HCT116 (cell line): ENCODE measurements around the gene FOXN3. TPM values are rescaled to one million over a fixed set of nuclear protein-coding genes. Genes with fewer than 3 reads are reported as not detected.

Experiments used
- ATAC-seq: fragments of 200-7000 bp; cut with Tn5 transposase; 2 replicates; pipeline ENCODE4 v1.9.1; 2020; ENCODE audit warnings: mild to moderate bottlenecking, moderate library complexity
- BruUV-seq: library from RNA; stranded (reverse); fragments of 400-500 nt; replicated peaks from 2 replicates; lab custom pipeline; 2021; lab: Mats Ljungman, UMichigan
- CTCF ChIA-PET: fragments of 300-600 bp; sonication (Branson Sonifier 250); formaldehyde crosslinking; loops from one replicate; lab custom pipeline; 2021; ENCODE audit warnings: antibody characterized with exemption; lab: Charles Lee
- POLR2A ChIA-PET: fragments of 300-600, 350-600 bp; sonication (Branson Sonifier 250); formaldehyde crosslinking; loops from one replicate; lab custom pipeline; 2021; ENCODE audit warnings: antibody characterized with exemption; lab: Charles Lee
- RAD21 ChIA-PET, 2 experiments: fragments of 300-600 bp; sonication (Branson Sonifier 250); formaldehyde crosslinking; loops; one replicate each; lab custom pipeline; 2023; ENCODE audit warnings: low total read pairs in 2 of 2; ENCODE audit not compliant: uncharacterized antibody in 2 of 2, unreplicated experiment in 2 of 2, low non-redundant PET in 1 of 2; lab: Charles Lee
- DNase-seq: peaks from one replicate; pipeline ENCODE4 v3.0.0-alpha.2; 2010; ENCODE audit warnings: low read depth, low spot score
- H2AFZ ChIP-seq: fragments of 200-600 bp; shearing (Covaris generic), sonication (generic); 2 replicates; pipeline ENCODE4 v1.6.1; 2017; ENCODE audit warnings: low read depth, mixed run types, mixed read lengths, antibody characterized with exemption, low read length; ENCODE audit not compliant: poor library complexity, severe bottlenecking
- H3K27ac ChIP-seq: 2 replicates; pipeline ENCODE4 v1.5.1; 2012; ENCODE audit warnings: low read depth, low read length
- H3K27me3 ChIP-seq: fragments of 200-600 bp; sonication (generic); 2 replicates; pipeline ENCODE4 v1.6.1; 2016; ENCODE audit warnings: mixed run types, low read length, mixed read lengths; ENCODE audit not compliant: insufficient read depth
- H3K36me3 ChIP-seq, 2 experiments: fragments of 200-500 bp in 1 of 2; fragments of 200-600 bp in 1 of 2; sonication (Bioruptor generic) in 1 of 2; sonication (generic) in 1 of 2; 2 replicates each; pipeline versions ENCODE4 v1.5.1 to v1.6.1; 2014 to 2016; ENCODE audit warnings: low read length in 2 of 2, inconsistent platforms in 1 of 2, mixed read lengths in 1 of 2, mixed run types in 1 of 2; ENCODE audit not compliant: insufficient read depth in 2 of 2, control insufficient read depth in 1 of 2
- H3K4me1 ChIP-seq, 2 experiments: fragments of 200-600 bp in 1 of 2; sonication (generic) in 1 of 2; 2 replicates each; pipeline versions ENCODE4 v1.5.1 to v1.6.1; 2012 to 2017; ENCODE audit warnings: low read length in 2 of 2, inconsistent platforms in 1 of 2, mild to moderate bottlenecking in 1 of 2, mixed read lengths in 1 of 2, mixed run types in 1 of 2, moderate library complexity in 1 of 2; ENCODE audit not compliant: insufficient read depth in 2 of 2, control insufficient read depth in 1 of 2
- H3K4me2 ChIP-seq: fragments of 200-600 bp; sonication (generic); 2 replicates; pipeline ENCODE4 v1.6.1; 2017; ENCODE audit warnings: mixed run types, low read length, mixed read lengths
- H3K4me3 ChIP-seq, 2 experiments: fragments of 200-600 bp in 1 of 2; sonication (generic) in 1 of 2; replicated peaks in 1 of 2; 2 replicates each; pipeline ENCODE4 v1.5.1; 2011 to 2016; ENCODE audit warnings: low read length in 2 of 2, control low read depth in 1 of 2, low read depth in 1 of 2, mild to moderate bottlenecking in 1 of 2, mixed read lengths in 1 of 2, mixed run types in 1 of 2
- H3K79me2 ChIP-seq: fragments of 200-600 bp; sonication (generic); 2 replicates; pipeline ENCODE4 v1.6.1; 2017; ENCODE audit warnings: mild to moderate bottlenecking, mixed run types, low read length, moderate library complexity, mixed read lengths; ENCODE audit not compliant: insufficient read depth
- H3K9ac ChIP-seq: fragments of 200-600 bp; sonication (generic); 2 replicates; pipeline ENCODE4 v1.6.1; 2016; ENCODE audit warnings: low read length, mixed read lengths
- H3K9me2 ChIP-seq: fragments of 200-600 bp; sonication (generic), shearing (Covaris generic); 2 replicates; pipeline ENCODE4 v1.6.1; 2017; ENCODE audit warnings: mixed run types, mild to moderate bottlenecking, moderate library complexity; ENCODE audit not compliant: insufficient read depth
- H3K9me3 ChIP-seq, 2 experiments: fragments of 200-500 bp in 1 of 2; fragments of 200-600 bp in 1 of 2; sonication (Bioruptor generic) in 1 of 2; sonication (generic) in 1 of 2; 2 replicates each; pipeline ENCODE4 v1.6.1; 2014 to 2017; ENCODE audit warnings: low read length in 2 of 2, mixed read lengths in 2 of 2, inconsistent platforms in 1 of 2, low read depth in 1 of 2, mild to moderate bottlenecking in 1 of 2, mixed run types in 1 of 2, moderate library complexity in 1 of 2; ENCODE audit not compliant: control insufficient read depth in 1 of 2, insufficient read depth in 1 of 2
- H4K20me1 ChIP-seq: fragments of 200-600 bp; sonication (generic), shearing (Covaris generic); 2 replicates; pipeline ENCODE4 v1.6.1; 2017; ENCODE audit warnings: mixed run types, mild to moderate bottlenecking, moderate library complexity; ENCODE audit not compliant: insufficient read depth
- CBX3 ChIP-seq: IDR thresholded peaks from 2 replicates; pipeline ENCODE4 v1.6.1; 2012; ENCODE audit warnings: low read depth
- CEBPB ChIP-seq: IDR thresholded peaks from 2 replicates; pipeline ENCODE4 v1.6.1; 2012; ENCODE audit warnings: low read depth
- EGR1 ChIP-seq: IDR thresholded peaks from 2 replicates; pipeline ENCODE4 v1.6.1; 2012; ENCODE audit warnings: low read depth
- ELF1 ChIP-seq: IDR thresholded peaks from 2 replicates; pipeline ENCODE4 v1.6.1; 2012; ENCODE audit warnings: low read depth, borderline replicate concordance
- EZH2 ChIP-seq: fragments of 200-600 bp; sonication (generic); IDR thresholded peaks from 2 replicates; pipeline ENCODE4 v1.6.1; 2017; ENCODE audit warnings: antibody characterized with exemption, mixed run types
- EZH2phosphoT487 ChIP-seq: fragments of 200-600 bp; IDR thresholded peaks from 2 replicates; pipeline ENCODE4 v1.6.1; 2018; ENCODE audit warnings: antibody characterized with exemption, borderline replicate concordance
- JUND ChIP-seq: IDR thresholded peaks from 2 replicates; pipeline ENCODE4 v1.6.1; 2012
- POLR2AphosphoS5 ChIP-seq: IDR thresholded peaks from 2 replicates; pipeline ENCODE4 v1.6.1; 2011; ENCODE audit warnings: mild to moderate bottlenecking, low read depth, low read length, moderate library complexity
- RAD21 ChIP-seq: IDR thresholded peaks from 2 replicates; pipeline ENCODE4 v1.6.1; 2012; ENCODE audit warnings: low read depth, mild to moderate bottlenecking
- REST ChIP-seq: IDR thresholded peaks from 2 replicates; pipeline ENCODE4 v1.6.1; 2012; ENCODE audit warnings: low read depth
- SIN3A ChIP-seq: IDR thresholded peaks from 2 replicates; pipeline ENCODE4 v1.6.1; 2012; ENCODE audit warnings: low read depth
- SP1 ChIP-seq: IDR thresholded peaks from 2 replicates; pipeline ENCODE4 v1.6.1; 2012; ENCODE audit warnings: low read depth
- SRF ChIP-seq: IDR thresholded peaks from 2 replicates; pipeline ENCODE4 v1.6.1; 2012; ENCODE audit warnings: low read depth
- TCF7L2 ChIP-seq: IDR thresholded peaks from 2 replicates; pipeline ENCODE4 v1.7.0; 2011; ENCODE audit warnings: borderline replicate concordance, inconsistent platforms; ENCODE audit not compliant: insufficient read depth, insufficient read length; ENCODE audit errors: extremely low read depth
- YY1 ChIP-seq: IDR thresholded peaks from 2 replicates; pipeline ENCODE4 v1.6.1; 2011; ENCODE audit warnings: low read length, low read depth, moderate library complexity, mild to moderate bottlenecking; ENCODE audit not compliant: insufficient replicate concordance; ENCODE audit errors: extremely low read depth
- ZBTB33 ChIP-seq: IDR thresholded peaks from 2 replicates; pipeline ENCODE4 v1.6.1; 2011; ENCODE audit warnings: mild to moderate bottlenecking, low read length, moderate library complexity; ENCODE audit not compliant: insufficient replicate concordance; ENCODE audit errors: extremely low read depth
- ZFX ChIP-seq: fragments of 450-650 bp; IDR thresholded peaks from 2 replicates; pipeline ENCODE4 v1.6.1; 2017
- ZNF274 ChIP-seq: fragments of 200-500 bp; sonication (Bioruptor generic); IDR thresholded peaks from 2 replicates; pipeline ENCODE4 v1.6.1; 2014; ENCODE audit warnings: mild to moderate bottlenecking, low read depth, low read length, inconsistent platforms
- intact Hi-C: fragments of 100-400 bp; cut with micrococcal nuclease; formaldehyde crosslinking; loops from 2 replicates; pipeline ENCODE4 v1.10.0; 2022
- total RNA-seq: library from RNA; stranded (reverse); gene quantifications from one replicate; pipeline ENCODE4 v1.2.1, GENCODE V29; 2021; ENCODE audit not compliant: unreplicated experiment
- TF ChIP-seq, protein P1 (sequence below), 3 experiments: fragments of 200-600 bp in 1 of 3; sonication (generic) in 1 of 3; IDR thresholded peaks in 2 of 3; conservative IDR thresholded peaks in 1 of 3; 2 replicates each; pipeline ENCODE4 v1.5.1; 2012 to 2017; ENCODE audit warnings: low read depth in 2 of 3, low read length in 2 of 3, antibody characterized with exemption in 1 of 3, borderline replicate concordance in 1 of 3, control low read depth in 1 of 3, mild to moderate bottlenecking in 1 of 3, mixed read lengths in 1 of 3, mixed run types in 1 of 3, moderate library complexity in 1 of 3; ENCODE audit not compliant: insufficient read depth in 1 of 3

FOXN3 gene
- total RNA-seq, 1 experiment from 2014 or later, result 20.0 TPM

GRCh38 chr14:89353766-89354113, 63.3 kb downstream of the FOXN3 start:
- H3K4me3 ChIP-seq, result no peak overlapping the region
- H3K9me2 ChIP-seq, result no peaks in the 10 kb centered on the region
- no peaks in the 10 kb centered on the region for H3K79me2 ChIP-seq
- no peak for ATAC-seq
- intact Hi-C loops, result no loop called here
- ChIA-PET CTCF (no interaction called here), POLR2A (no interaction called here)
- BruUV-seq, result no TSS peak
- H3K4me2 ChIP-seq, result no peak overlapping the region
- H3K27ac ChIP-seq, result no peak overlapping the region
- no peak for DNase-seq
- no peaks in the 10 kb centered on the region for H3K36me3 ChIP-seq
- H3K9ac ChIP-seq, result no peak overlapping the region
- TF ChIP-seq SP1, result no peak
- no peak for TF ChIP-seq RAD21
- TF ChIP-seq, protein P1, sequence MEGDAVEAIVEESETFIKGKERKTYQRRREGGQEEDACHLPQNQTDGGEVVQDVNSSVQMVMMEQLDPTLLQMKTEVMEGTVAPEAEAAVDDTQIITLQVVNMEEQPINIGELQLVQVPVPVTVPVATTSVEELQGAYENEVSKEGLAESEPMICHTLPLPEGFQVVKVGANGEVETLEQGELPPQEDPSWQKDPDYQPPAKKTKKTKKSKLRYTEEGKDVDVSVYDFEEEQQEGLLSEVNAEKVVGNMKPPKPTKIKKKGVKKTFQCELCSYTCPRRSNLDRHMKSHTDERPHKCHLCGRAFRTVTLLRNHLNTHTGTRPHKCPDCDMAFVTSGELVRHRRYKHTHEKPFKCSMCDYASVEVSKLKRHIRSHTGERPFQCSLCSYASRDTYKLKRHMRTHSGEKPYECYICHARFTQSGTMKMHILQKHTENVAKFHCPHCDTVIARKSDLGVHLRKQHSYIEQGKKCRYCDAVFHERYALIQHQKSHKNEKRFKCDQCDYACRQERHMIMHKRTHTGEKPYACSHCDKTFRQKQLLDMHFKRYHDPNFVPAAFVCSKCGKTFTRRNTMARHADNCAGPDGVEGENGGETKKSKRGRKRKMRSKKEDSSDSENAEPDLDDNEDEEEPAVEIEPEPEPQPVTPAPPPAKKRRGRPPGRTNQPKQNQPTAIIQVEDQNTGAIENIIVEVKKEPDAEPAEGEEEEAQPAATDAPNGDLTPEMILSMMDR (IDR thresholded peaks at IDR 0.05 in 2 of 3, conservative IDR thresholded peaks at IDR 0.05 in 1 of 3; ENCODE audit: borderline replicate concordance in 1 of 3, insufficient read depth in 1 of 3, low read depth in 2 of 3, low read length in 2 of 3), result no peak
- TF ChIP-seq POLR2AphosphoS5, result no peak
- no peak for TF ChIP-seq ELF1
- TF ChIP-seq YY1, result no peak
- TF ChIP-seq REST, result no peak
- no peak for TF ChIP-seq SIN3A
- no peak for TF ChIP-seq TCF7L2
- no peak for TF ChIP-seq EZH2phosphoT487
- no peak for TF ChIP-seq CBX3
- no peak for TF ChIP-seq EGR1
- TF ChIP-seq ZFX, result no peak
- TF ChIP-seq SRF, result no peak
- TF ChIP-seq CEBPB, result no peak
- TF ChIP-seq JUND, result no peak
- no peak for TF ChIP-seq EZH2
- TF ChIP-seq ZBTB33, result no peak
- TF ChIP-seq ZNF274, result no peak
- TF ChIP-seq, all 23 proteins: peak for 0
- Histone ChIP-seq H3K27me3 (no peaks in the 10 kb centered on the region), H3K4me1 (no peaks in the 10 kb centered on the region), H3K9me3 (no peaks in the 10 kb centered on the region), H4K20me1 (no peaks in the 10 kb centered on the region; the same call in 1 of the 2 replicates), H2AFZ (no peak overlapping the region)
- RAD21 ChIA-PET, result no interaction called here
